ENCODE results near the gene B3GLCT. TPM values are rescaled to one million over a fixed set of nuclear protein-coding genes. Genes with fewer than 3 reads are reported as not detected.

B3GLCT gene
- total and polyA plus RNA-seq, 2 of the 13 experiments (the other 11 are each of a cell fraction or from before 2014, with no cell fraction given), result 2.0 to 7.1 TPM

DNA sequence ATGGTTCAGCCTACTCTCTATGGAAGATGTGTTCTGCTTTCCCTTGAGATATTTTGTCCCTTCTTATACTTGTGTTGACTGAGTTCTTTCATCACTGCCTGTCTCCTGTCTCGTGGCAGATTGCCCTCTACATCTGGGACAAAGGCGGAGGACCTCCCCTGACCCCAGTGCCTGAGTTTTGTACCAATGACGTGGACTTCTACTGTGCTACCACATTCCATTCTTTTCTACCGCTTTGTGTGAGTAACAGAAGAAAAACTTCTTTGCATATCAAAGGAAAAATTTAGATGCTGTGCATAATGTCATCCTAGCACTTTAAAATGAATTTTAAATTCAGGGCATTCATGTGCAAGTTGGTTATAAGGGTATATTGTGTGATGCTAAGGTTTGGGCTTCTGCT, 74.6 kb downstream of the B3GLCT start:
- no peaks in the 10 kb centered on the region for H4K20me1 ChIP-seq (ENCODE audit: insufficient read depth, low read length)
- H3K4me3 ChIP-seq (replicated peaks in 1 of 3; ENCODE audit: insufficient read depth in 1 of 3, low read depth in 2 of 3, low read length in 3 of 3), result no peak overlapping the region
- TF ChIP-seq PHF21A (CRISPR knock-in tag; IDR thresholded peaks at IDR 0.05) (no peak), ZNF350 (CRISPR knock-in tag; IDR thresholded peaks at IDR 0.05; ENCODE audit: borderline replicate concordance, low read depth) (no peak), TRIM24 (CRISPR knock-in tag; IDR thresholded peaks at IDR 0.05) (no peak), HNF4A (CRISPR knock-in tag; IDR thresholded peaks at IDR 0.05) (no peak), PHB2 (IDR thresholded peaks at IDR 0.05; ENCODE audit: partially characterized antibody) (no peak), ZNF383 (CRISPR knock-in tag; IDR thresholded peaks at IDR 0.05; ENCODE audit: borderline replicate concordance) (no peak), ZBTB42 (CRISPR knock-in tag; IDR thresholded peaks at IDR 0.05) (no peak), MAFF (IDR thresholded peaks at IDR 0.05; ENCODE audit: low read depth, low read length) (no peak), ZNF136 (CRISPR knock-in tag; IDR thresholded peaks at IDR 0.05; ENCODE audit: low read depth) (no peak), MAFK (conservative IDR thresholded peaks at IDR 0.05 in 1 of 2, IDR thresholded peaks at IDR 0.05 in 1 of 2; ENCODE audit: low read length in 2 of 2) (no peak), RAD21 (CRISPR knock-in tag; IDR thresholded peaks at IDR 0.05) (no peak), POLR2G (IDR thresholded peaks at IDR 0.05; ENCODE audit: low read depth, low read length) (no peak), FOXO4 (CRISPR knock-in tag; conservative IDR thresholded peaks at IDR 0.05) (no peak), ARNTL (CRISPR knock-in tag; IDR thresholded peaks at IDR 0.05) (no peak)
- TF ChIP-seq, protein P1, sequence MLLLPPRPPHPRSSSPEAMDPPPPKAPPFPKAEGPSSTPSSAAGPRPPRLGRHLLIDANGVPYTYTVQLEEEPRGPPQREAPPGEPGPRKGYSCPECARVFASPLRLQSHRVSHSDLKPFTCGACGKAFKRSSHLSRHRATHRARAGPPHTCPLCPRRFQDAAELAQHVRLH (CRISPR knock-in tag; IDR thresholded peaks at IDR 0.05; ENCODE audit: borderline replicate concordance, low read depth), result no peak
- TF ChIP-seq, protein P2, sequence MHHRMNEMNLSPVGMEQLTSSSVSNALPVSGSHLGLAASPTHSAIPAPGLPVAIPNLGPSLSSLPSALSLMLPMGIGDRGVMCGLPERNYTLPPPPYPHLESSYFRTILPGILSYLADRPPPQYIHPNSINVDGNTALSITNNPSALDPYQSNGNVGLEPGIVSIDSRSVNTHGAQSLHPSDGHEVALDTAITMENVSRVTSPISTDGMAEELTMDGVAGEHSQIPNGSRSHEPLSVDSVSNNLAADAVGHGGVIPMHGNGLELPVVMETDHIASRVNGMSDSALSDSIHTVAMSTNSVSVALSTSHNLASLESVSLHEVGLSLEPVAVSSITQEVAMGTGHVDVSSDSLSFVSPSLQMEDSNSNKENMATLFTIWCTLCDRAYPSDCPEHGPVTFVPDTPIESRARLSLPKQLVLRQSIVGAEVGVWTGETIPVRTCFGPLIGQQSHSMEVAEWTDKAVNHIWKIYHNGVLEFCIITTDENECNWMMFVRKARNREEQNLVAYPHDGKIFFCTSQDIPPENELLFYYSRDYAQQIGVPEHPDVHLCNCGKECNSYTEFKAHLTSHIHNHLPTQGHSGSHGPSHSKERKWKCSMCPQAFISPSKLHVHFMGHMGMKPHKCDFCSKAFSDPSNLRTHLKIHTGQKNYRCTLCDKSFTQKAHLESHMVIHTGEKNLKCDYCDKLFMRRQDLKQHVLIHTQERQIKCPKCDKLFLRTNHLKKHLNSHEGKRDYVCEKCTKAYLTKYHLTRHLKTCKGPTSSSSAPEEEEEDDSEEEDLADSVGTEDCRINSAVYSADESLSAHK (CRISPR knock-in tag; IDR thresholded peaks at IDR 0.05; ENCODE audit: borderline replicate concordance), result no peak
- WGBS (ENCODE audit: low lambda C conversion rate), result 89% methylated on average over 4 of the region's 4 CpGs
- intact Hi-C loops (cut with micrococcal nuclease; ENCODE audit: unreplicated experiment) (no loop called here), in situ Hi-C loops (cut with HindIII; ENCODE audit: extremely low pct_ligation_motif_present, low pct_unique_long_range_greater_than_20kb) (no loop called here)
- CTCF ChIA-PET (ENCODE audit: low intra/inter-chr PET ratio, low total read pairs), result no interaction called here
- ATAC-seq (no peak), DNase-seq (ENCODE audit: low spot score) (no peak), FAIRE-seq (no peak)
- POLR2A ChIA-PET, result no interaction called here
- H3K9me3 ChIP-seq (ENCODE audit: low read length), result peaks cover 6% of the 10 kb centered on the region
- no peak overlapping the region for H2AFZ ChIP-seq (ENCODE audit: low read length)
- no peak overlapping the region for H3K9ac ChIP-seq (ENCODE audit: insufficient read depth, low read depth, low read length)
- no peaks in the 10 kb centered on the region for H3K79me2 ChIP-seq (ENCODE audit: insufficient read depth, low read length)
- no TSS peak for BruUV-seq (replicated peaks)
- 0 out of 5 replicates have a peak, but pooled peaks cover 0 to 4% of the 10 kb centered on the region in 2 experiments for H3K36me3 ChIP-seq (replicated peaks in 1 of 2; ENCODE audit: control insufficient read depth in 1 of 2, insufficient read depth in 2 of 2, low read length in 2 of 2)
- H3K4me2 ChIP-seq (ENCODE audit: low read depth, low read length), result no peak overlapping the region
- no peaks in the 10 kb centered on the region for H3K27me3 ChIP-seq (ENCODE audit: control insufficient read depth in 1 of 2, insufficient read depth in 2 of 2, low read length in 2 of 2)
- no peaks in the 10 kb centered on the region for H3K4me1 ChIP-seq (ENCODE audit: insufficient read depth, low read length)
- no peak overlapping the region for H3K27ac ChIP-seq (ENCODE audit: extremely low read length, insufficient read depth, low read length)
